Jurkat, Clone E6-1 (cell line): ENCODE measurements around the gene MAML3.

Source experiments
- DNase-seq: peaks from one replicate; pipeline ENCODE4 v3.0.0-alpha.2; 2011; ENCODE audit warnings: low read depth, low spot score
- H3K4me3 ChIP-seq: 2 replicates; pipeline ENCODE4 v1.5.1; 2011; ENCODE audit warnings: mild to moderate bottlenecking, low read length, control low read depth, moderate library complexity

The MAML3 gene

DNA sequence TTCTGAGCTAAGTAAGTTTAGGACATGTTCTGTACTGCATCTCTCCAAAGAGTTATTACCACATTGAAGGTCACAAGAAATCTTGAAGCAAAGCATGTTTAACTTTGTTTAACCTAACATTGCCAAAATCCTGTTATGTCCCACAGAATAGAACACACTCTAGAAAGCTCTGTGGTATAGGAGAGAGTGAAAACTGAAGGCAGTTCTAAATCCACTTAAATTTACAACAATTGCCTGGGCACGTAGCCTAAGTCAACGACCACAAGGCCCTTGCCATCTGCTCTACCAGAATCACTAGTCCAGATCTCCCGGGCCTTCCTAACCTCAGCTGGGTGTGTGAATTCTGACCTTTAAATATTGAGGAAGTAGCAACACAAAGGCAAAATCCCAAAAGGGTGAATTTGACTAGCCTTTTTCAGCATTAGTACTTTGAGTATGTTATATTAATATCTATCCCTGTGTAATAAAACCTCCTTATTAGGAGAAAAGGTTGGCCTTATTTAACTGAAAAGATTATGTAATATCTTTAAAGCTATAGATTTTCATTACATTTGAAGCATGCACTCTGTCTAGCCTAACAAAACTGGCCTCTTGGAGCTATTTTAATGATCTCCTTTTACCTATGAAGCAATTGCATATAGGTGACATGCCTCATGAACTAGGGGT, 4.5 kb upstream of the MAML3 start:
- no peak for DNase-seq
- H3K4me3 ChIP-seq: no peak overlapping the region

DNA sequence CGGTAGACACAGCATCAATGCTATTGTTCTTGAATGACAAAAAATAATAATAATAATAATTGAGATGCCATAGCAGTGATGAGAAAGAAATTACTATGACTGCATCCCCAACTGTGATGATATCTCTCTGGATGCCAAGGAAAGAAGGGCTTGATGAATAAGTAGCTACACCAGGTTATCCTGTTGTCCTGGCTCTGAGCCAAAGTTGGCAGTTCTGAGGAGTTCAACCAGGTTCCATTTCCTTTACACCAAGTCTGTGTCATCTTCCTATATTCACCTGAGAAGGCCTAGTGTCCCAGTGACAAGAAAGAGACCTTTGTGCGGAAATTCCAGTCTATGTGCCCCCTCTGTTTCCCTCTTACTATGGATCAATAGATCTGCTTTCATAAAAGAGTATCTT, 3.4 kb upstream of the MAML3 start:
- DNase-seq: no peak
- H3K4me3 ChIP-seq: no peak overlapping the region

DNA sequence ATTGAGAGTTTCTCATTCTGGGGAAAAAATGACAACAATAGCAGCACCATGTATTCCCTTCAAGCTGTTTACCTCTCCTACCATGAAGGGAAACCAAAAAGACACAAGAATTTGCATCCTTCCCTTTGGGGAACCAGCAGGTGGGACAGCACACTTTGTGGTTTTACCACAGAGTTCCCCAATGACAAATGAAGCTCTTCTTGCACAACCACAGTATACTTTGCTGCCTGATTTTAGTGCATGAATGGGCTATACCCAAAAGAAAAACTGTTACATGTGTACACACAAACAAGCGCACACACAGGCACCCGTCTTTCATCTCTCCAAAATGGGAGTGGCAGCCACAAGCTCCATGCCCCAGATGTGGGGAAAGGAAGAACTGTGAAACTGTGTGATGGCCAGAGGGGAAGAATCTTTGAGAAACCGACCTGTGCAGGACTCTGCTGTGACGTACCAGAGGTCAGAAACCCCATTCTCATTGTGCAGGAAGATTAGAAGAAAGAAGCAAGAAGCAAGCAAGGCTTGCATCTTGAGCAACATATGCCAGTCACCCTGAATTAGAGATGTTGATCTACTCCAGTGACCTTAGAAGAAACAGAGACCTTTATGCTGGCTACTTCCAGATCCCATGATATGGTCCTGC, 2.7 kb upstream of the MAML3 start:
- DNase-seq: peak; percentile 59
- H3K4me3 ChIP-seq: no peak overlapping the region

DNA sequence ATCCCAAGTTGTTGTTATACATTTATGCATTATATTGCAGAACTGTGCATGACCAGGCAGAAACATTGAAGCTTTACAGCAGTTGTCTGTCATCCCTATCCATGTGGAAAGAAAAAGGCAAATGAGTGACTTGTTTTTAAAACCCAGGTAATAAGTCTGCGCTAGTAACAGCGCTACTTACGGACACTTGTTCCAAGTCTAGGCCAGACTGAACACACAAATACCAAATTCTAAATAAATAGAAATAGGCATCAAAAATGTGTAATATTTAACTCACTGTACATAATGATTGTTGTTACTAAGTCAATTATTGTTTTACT, 548 bp upstream of the MAML3 start:
- H3K4me3 ChIP-seq: peak overlapping the region; percentile 56
- DNase-seq: no peak

DNA sequence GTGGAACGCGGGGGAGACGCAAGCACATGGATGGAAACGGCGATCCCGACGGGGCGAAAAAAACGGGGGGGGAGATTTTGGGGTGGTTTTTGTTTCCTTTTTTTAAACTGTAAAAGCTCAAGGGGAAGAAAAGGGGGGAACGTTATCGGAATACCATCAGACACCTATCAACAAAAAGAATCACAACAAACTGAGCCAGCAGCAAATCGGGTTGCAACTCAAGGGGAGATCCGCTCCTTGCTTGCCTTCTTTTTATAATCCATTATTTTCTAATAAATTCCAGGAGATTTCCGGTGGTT, 616 bp downstream of the MAML3 start:
- H3K4me3 ChIP-seq: peak overlapping the region; percentile 56
- no peak for DNase-seq

DNA sequence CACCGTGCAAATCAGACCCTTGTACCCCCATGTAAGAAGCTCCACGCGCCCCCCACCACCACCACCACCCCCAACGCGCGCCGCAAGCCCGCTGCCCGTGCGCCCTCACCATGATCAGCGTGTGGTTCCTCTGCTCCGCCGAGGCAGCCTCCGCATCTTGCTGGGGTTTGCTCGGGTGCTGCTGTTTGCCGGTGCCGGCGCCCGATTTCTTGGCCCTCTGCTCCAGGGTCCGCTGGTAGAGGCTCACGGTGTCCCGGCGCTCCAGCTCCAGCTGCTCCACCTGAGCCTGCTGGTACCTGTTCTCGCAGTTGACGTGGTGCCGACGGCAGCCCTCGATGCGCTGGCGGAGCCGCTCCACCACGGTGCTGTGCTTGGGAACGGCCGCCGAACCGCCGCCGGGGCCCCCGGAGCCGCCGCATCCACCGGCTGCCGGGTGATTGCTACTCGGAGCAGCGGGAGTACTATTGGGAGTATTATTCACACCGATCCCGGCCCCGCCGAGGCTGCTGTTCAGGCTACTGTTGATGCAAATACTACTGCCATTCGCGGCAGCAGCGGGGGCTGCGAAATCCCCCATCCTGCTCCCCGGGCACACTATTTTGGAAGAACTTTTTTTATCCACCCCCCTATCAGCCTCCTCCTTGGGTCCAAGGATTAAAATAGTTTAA, 1.1 kb downstream of the MAML3 start:
- H3K4me3 ChIP-seq: peak overlapping the region; percentile 56
- no peak for DNase-seq

DNA sequence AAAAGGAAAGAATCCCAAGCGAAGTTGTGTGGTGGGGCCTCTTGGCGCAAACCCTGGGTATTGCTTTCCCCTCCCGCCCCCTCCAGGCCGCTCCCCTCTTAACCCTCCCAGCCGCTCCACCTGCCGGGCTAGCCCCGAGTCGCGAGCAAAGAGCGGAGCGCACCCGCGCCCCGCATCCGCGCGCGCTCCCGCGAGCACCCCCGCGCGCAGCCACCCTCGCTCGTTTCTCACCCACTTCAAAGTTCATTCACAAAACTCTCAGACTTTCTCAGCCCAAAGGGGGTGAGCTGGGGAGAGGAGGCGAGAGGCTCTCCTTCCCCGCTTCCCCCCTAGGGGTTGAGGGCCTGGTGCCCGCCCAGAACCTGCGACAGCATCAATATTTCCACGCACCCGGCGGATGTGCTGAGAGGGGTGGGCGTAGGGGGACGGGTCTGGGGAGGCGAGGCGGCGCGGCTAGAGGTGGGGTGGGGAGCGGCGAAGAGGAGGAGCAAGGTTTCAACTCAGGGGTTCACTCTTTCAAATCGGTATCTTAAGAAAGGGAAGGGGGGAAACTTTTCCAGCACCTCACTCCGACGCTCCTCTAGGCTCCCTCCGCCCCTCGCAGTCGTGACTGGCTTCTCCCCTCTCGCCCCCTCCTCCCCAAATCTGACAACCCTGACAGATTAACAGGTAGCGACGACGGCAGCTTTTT, 1.8 kb downstream of the MAML3 start:
- peak; percentile 57 for DNase-seq
- peak overlapping the region; percentile 56 for H3K4me3 ChIP-seq

DNA sequence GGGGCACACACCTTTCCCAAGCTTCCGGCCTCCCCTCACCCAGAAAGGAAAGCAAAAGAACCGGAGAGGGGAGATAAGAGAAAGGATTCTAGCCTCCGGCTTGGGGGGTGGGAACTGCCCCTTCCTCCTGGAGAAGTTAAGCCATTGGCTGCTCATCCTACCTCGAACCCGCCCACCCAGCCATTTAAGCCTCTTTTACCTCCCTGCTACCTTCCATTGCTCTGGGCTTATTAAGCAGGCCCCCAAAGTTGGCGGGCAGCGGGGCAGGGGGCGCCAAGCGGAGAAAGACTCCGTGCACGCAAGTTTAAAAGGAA, 2.3 kb downstream of the MAML3 start:
- peak; percentile 72 for DNase-seq
- H3K4me3 ChIP-seq: peak overlapping the region; percentile 56

DNA sequence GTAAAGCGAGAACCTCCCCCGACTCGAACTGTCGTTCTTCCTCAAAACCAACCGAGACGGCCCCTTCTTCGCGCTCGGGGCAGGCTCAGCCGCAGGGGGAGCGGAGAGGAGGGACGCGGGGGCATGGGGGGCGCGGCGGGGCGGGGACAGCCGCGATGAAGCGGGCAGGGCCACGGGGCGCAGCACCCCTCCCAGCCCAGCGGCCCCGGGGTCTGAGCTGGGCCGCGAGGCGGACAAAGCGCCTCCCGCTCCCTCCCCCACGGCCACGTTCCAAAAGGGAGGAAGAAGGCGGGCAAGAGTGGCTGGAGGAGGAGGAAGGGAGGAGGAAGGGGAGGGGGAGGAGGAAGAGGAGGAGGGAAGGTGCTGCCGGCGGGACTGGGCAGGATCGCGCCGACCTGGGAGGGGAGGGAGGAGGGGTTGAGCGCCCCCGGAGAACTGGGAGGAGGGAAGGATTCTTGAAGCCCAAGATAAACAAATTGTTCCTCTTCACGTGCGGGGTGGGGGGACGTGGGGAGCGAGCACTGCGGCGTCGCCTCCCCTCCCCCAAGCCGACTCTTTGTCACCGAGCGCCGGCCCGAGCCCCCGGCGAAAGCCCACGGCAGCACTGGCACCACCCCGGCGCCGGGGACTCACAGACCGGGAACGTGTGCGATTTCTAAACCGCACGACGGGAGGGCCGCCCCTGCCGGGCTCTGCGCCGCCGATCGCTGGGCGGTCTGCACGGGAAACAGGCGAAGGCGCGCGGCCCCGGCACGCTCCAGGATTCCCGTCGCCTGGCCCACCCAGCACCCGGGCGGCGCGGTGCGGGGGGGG, 2.9 kb downstream of the MAML3 start:
- peak overlapping the region; percentile 56 for H3K4me3 ChIP-seq
- peak; percentile 77 for DNase-seq

DNA sequence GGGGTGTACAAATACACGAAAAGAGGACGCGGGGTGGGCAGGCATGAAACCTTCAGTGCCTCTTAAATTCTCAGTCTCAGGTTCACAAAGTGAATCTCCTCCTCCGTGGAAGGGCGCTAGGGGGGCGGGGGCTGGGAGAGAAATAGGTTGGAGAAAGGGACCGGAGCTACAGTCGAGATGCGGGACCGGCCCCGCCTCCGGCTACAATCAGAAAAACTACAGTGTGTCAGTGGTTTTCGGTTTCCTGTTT, 3.4 kb downstream of the MAML3 start:
- DNase-seq: no peak
- H3K4me3 ChIP-seq: peak overlapping the region; percentile 56

DNA sequence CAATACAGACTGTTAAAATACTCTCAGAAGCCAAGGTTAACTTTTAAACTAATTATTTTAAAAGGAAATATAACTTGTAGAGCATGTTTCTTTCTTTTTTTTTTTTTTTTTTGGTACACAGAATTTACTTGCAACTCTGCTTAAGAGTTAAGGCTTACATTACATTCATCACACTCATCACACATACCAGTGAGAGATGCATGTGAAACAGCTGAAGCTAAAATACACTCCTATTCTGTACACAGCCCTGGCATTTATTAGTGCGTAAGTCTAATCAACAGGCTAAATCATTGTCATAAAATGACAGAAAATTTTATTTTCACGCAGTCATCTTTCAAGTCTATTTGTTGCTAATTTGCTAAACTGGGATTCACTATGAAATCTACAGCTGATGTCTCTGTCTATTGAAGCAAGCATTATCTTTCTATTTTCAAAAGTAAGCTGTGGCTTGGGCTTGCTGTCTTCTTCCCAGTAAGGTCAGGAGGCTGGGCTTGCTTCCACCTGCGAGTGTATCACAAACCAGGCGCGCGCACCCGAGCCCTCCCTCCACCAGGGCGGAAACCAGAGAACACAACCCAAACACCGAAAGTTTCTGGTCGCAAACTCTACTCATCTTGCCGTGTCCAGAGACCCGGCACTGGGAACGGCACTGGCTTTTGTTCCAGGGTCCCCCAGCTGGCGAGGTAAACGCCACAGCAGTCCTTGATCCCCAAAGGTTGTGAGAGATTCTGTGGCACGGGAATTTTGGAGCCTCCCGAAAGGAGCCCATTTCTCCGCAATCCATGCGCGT, 3.9 kb downstream of the MAML3 start:
- H3K4me3 ChIP-seq: peak overlapping the region; percentile 56
- no peak for DNase-seq

DNA sequence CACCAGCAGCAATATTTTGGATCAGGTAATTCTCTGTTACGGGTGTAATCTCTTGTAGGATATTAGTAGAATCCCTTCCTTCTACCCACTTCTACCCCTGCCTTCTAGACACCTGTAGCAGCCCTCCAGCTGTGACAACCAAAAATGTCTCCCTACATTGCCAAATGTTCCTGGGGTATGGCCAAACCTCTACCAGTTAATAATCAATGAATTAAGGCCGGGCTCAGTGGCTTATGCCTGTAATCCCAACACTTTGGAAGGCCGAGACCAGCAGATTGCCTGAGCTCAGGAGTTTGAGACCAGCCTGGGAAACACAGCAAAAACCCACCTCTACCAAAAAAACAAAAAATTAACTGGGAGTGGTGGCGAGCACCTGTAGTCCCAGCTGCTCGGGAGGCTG, 9.9 kb downstream of the MAML3 start:
- DNase-seq: no peak
- no peak overlapping the region for H3K4me3 ChIP-seq

DNA sequence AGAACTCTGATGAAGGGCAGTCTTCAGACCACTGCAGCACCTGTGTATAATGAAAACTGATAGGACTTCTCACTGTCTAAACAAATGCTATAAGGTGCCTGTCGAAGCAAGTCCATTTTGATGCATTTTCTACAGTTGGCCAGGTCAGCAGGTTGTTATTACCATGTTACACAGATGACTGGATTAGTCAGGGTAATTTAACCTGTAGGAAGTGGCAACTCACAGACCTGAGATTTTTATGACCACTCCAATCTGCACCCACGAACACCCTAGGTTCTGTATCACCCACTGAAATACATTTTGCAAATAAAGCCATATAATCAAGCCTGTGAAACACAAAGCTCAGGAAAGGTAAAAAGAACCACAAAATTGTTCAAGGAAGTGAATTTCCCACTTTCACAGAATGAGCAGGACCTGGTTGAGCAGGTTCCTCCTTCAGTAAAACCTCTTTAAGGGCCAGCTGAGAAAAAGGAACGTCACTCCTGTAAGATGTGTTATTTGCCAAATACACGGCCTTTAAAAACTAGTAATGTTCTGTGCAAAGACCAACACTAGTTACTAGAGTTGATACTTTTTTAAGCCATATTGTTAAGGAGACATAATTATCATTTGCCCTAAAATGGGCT, 12.7 kb downstream of the MAML3 start:
- DNase-seq: no peak

DNA sequence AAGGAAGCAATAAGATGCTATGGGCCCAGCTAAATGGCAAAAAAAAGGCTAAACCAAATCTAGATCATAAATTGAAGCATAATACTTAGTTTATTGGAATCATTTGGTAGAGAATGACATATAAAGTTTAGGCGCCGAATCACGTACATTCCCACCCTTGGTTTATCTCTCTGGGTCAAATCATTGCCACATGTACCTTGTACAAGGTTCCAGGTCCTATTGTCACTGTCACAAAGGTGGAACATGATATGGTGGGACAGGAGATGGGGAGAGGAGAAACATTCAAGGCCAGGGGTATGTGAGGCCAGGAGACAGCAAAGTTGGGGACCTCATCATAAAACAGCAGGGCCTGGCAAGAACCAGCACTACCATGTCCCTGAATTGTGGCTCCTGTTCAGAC, 13.4 kb downstream of the MAML3 start:
- H3K4me3 ChIP-seq: no peak overlapping the region
- no peak for DNase-seq

More for the DNA sequence above, 12.7 kb downstream of the MAML3 start:
- H3K4me3 ChIP-seq: no peak overlapping the region

DNA sequence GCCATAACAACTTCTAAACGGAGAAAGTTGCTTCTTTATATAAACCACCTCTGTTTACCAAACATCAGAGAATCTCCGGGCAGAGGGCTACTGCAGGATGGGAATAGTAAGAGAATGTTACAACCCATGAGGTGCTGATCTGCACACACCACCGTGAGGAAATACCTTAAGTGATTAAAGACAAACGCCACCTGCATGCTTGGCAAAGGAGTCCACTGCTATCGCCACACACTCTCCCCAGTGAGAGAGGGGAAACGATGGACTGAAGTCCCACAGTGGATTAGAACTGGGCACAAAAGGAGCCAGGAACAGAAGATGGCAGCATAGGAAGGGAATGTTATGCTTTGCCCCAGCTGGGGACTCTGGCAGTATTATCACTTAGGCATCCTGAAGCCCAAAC, 15.6 kb downstream of the MAML3 start:
- H3K4me3 ChIP-seq: no peak overlapping the region
- DNase-seq: no peak

DNA sequence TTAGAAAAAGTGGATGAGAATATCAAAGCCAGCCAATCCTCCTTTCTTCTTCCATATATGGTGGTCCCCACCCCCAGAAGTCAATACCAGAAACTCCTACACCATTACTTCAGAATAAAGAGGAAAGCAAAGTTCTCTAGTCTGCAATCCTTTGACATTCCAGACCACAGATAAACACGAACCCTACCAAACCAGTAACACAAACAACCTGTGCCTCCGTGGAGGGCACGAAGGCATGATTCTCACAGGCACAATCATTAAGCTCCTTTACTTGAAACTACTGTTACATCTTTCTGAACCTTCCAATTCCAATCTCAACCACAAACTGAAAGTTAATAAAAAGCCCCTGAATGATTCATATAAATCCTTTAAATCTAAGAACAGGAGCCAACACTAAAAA, 16.3 kb downstream of the MAML3 start:
- DNase-seq: no peak
- H3K4me3 ChIP-seq: no peak overlapping the region

DNA sequence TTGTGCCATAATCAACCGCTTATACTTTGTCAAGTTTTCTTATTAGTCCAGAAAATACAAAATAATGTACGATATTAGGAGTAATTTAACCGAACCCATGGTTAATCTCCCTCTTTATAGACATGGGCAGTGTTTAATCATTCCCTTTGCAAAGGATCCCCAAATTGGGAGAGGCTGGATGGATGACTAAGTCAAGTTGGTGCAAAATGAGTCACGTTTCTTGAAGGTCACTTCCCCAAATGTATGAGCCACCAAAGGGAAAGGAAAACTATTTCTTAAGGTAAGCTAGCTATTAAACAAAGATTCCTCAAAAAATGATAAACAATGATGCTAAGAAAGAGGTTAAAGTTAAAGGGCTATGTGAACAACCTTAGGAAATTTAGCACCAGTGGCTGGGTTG, 17.5 kb downstream of the MAML3 start:
- H3K4me3 ChIP-seq: no peak overlapping the region
- DNase-seq: no peak

DNA sequence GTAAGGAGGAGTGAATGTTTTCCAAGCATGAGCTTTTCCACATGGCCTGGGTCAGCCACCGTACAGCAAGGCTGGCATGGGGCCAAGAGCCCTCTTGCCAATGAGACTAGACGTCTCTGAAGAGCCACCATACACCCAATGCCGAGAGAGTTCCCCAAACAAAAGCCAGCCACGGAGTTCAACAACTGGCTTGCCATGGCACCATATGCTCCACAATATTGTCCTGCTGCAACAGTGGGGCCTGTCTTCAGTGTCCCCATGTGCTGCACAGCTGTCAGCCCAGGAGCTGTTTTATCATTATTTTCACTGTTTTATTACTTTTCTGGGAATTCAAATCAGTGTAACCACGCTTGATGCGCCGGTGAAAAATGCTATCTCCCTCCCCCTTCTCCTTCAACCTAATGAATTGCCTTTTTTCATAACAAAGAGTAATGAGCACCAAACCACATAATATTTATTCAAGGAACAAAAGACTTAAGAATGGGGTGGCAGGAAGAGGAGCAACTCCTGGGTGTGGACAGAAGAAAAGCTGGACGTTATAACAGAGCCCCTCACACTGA, 18.4 kb downstream of the MAML3 start:
- no peak overlapping the region for H3K4me3 ChIP-seq
- DNase-seq: no peak
